GM04504 (cell line): Measurements from ENCODE around the gene TRAK1.

Source experiments
- DNase-seq: peaks from one replicate; pipeline ENCODE4 v3.0.0-alpha.2; 2012; ENCODE audit warnings: low read depth

Gene TRAK1

DNA sequence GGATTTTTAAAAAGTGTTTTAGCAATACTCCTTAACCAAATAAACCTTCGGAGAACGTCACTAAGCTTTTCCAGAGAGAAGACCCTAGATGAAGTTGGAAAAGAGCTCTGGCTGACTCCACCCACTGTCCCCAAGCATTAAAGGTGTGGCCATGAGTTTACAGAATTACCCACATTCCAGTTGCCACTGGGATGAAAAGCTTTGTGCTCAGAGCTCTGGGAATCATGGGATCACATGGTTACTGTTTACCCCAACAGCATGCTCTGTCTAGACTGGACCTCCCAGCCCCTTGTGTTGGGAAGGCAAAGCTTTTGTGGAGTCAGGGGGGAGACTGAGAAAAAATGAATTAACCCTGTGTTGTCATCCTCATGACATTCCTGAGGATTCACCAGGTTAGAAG, 119.6 kb downstream of the TRAK1 start:
- no peak for DNase-seq

DNA sequence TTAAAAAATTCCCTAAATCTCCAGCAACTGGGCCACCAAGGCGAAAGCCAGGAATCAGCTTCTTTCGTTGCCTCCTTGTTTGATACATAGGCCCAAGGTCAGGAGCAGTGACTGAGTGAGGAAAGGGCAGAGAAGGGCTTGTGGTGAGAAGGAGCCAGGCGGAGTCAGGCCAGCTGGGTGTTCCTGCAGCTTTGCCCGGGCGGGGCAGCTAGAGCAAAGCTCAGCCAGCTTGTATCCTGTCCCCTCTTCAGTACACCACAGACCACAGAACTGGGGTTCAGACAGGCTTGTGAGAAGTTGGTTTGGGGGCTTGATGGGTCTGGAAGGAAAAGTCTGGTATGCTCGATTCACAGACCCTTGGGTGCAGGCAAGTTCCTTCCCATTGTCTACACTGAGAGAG, 122.3 kb downstream of the TRAK1 start:
- DNase-seq, result no peak

DNA sequence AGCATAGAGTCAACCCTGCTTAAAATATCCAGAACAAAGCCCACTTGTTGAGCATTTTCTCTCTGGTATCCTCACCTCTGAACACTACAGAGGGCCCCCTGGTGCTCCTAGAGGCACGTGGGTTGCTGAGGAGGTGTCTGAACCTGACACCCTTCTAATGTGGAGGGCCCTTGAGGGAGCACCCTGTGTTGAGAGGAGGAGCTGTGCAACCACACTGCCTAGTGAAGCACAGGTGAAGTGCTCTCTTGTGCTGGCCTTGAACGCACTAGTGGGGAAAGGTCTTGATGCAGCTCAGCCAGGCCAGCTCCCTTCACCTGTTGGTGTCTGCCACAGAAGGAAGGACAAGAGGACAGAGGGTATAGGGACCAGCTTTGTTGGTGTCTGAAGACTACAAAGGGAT, 122.9 kb downstream of the TRAK1 start:
- no peak for DNase-seq

DNA sequence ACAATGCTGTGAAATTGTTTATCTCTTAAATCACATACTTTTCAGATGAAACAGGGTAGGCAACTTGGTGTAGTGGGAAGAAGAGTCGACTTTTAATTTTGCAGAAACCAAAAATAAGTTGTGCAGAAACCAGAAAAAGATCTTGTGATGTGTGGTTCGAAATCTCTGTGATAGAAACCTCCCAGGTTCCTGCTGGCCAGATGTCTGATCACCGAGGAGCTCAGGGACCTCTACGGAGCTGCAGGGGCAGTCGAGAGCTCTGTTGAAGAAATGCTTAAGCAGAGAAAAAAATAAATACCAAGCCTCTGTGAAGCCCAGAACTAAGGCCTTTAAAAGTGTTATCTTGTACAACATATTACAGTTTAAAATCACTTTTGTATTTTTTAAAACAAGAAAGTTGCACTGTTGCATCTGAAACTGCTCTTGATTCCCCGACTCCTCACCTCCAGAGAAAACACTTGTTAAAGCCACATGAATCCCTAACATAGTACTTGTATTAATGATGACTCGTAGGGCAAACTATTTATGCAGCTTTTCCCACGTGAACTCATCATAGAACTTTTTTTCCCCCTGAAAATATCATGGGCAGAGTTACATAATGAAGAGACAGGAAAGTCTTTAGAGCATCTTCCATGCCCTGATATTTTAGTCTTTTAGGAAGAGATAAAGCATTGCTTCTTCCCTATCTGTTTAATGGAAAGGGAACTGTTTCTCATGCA, 123.6 kb downstream of the TRAK1 start:
- DNase-seq, result peak; percentile 21

DNA sequence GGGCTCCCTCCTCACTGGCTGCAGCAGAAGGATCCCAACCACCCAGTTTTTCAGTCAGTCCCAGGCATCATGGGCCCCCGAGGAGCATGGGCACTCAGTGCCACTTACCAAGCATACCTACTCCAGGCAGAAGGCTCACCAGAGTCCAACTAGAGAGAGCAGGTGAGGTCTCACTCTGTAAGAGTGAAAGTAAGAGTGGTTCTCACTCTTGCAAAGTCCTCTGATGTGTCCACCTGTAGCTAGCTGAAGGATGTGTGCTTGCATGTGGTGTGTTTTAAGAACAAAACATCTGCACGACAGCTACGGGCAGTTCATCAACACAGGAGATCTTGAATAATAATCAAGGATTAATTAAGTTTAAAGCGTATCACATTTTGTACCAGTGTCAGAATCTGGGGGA, 125.1 kb downstream of the TRAK1 start:
- DNase-seq, result no peak

DNA sequence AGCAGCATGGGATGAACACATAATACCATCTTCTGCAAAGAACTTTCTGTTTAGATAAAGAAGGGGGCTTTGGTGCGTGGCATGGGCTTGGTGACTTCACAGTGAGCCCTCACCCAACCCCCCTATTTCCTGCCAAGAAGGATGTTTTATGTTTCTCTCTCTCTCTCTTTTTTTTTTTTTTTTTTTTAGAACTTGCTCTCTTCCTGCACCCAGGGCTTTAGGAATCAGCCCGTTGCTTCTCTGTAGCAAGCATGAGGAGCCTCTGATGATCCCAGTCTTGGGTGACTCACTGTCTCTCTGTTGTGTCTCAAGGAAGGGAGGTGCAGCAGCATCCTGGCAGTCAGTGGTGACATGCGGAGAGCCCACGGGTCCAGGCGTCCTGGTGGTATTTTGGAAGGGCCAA, 125.8 kb downstream of the TRAK1 start:
- peak; percentile 26 for DNase-seq

DNA sequence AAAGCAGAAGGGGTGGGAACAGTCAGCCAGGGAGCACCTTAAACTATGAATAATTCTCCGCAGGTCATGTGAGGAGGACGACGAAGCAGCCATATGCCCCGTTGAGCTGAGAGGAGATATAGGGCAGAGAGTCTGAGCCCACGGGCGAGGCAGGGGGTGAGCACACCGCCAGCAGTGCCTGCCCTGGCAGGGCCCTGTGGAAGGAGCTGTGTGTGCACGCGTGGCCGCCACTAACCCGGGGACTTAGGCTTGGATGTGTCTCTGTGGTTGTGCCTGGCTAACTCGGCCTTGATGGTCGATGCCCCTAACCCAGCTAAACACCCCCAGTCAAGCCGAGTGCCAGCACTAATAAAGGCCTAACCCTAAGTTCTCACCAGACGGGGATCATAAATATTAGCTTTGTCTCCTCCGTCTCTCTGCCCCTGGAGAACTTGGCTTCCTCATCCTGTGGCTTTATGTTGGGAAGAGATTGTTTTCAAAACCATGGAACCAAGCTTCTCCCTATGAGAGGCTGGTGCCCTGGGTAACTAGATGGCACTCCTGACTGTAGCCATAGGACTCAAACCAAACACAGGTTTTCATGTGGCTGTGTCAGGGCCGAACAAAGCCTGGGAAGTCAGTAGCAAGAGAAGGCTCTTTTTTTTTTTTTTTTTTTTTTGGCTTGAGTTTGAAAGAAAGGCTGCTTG, 129.4 kb downstream of the TRAK1 start:
- DNase-seq, result no peak

DNA sequence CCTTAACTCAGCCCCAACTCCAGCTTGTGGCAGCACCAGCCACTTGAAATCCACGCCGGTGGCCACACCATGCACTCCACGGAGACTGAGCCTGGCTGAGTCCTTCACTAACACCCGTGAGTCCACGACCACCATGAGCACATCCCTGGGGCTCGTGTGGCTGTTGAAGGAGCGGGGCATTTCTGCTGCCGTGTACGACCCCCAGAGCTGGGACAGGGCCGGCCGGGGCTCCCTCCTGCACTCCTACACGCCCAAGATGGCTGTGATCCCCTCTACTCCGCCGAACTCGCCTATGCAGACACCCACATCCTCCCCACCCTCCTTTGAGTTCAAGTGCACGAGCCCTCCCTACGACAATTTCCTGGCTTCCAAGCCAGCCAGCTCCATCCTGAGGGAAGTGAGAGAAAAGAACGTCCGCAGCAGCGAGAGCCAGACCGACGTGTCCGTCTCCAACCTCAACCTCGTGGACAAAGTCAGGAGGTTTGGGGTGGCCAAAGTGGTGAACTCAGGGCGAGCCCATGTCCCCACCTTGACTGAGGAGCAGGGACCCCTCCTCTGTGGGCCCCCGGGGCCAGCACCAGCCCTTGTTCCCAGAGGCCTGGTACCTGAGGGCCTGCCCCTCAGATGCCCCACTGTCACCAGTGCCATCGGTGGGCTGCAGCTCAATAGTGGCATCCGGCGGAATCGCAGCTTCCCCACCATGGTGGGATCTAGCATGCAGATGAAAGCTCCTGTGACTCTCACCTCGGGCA, 132.0 kb downstream of the TRAK1 start:
- DNase-seq, result no peak

DNA sequence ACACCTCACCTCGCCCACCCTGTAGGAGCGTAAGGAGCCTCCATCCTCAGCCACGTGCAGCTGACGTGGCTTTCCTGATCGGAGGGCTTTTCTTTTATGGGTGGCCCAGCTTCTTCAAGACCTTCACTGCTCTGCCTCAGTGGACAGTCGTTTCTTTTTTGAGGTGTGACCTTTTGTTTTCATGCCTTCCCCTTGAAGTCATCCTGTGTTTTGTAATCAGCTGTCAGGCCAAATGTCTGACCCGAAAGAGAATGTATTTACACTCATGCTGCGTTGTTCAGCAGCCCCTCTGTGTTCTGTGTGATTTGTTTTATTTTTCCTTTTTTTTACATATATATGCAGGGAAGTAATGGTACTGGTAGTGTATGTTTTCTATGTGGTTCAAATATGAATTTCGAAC, 133.0 kb downstream of the TRAK1 start:
- DNase-seq, result no peak

DNA sequence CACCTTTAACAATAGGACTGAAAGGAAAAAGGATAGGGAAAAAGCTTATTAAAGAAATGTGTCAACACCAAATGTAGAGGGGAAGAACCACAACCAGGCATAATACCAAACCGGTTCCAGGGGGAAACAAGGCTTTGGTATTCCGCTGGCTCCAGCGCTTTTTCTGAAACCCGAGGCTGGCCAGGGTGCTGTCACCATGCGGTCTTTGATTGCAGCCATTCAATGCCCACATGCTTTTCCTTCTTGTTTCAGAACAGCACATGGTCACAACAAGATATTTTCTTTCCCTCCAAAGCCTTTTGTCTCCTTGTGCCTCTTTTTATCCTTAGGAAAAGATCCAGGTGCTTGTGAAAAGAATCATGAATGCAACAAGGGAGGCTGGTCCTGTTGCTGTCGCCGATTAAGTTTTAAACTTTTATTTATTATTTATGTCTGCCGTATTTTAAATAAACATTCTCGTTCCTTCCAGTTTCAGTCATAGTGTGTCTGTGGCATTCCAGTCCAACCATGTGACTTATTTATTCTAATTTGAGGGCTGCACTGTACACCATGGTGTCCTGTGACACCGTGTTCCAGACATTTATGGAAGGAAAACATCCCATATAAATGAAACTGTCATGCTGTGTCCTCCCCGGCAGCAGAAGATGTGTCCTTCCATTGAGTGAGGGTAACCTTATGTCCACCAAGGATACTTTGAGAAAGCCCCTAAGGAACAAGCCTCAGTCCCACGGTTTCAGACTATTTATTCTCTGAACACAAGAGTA, 133.7 kb downstream of the TRAK1 start:
- no peak for DNase-seq

DNA sequence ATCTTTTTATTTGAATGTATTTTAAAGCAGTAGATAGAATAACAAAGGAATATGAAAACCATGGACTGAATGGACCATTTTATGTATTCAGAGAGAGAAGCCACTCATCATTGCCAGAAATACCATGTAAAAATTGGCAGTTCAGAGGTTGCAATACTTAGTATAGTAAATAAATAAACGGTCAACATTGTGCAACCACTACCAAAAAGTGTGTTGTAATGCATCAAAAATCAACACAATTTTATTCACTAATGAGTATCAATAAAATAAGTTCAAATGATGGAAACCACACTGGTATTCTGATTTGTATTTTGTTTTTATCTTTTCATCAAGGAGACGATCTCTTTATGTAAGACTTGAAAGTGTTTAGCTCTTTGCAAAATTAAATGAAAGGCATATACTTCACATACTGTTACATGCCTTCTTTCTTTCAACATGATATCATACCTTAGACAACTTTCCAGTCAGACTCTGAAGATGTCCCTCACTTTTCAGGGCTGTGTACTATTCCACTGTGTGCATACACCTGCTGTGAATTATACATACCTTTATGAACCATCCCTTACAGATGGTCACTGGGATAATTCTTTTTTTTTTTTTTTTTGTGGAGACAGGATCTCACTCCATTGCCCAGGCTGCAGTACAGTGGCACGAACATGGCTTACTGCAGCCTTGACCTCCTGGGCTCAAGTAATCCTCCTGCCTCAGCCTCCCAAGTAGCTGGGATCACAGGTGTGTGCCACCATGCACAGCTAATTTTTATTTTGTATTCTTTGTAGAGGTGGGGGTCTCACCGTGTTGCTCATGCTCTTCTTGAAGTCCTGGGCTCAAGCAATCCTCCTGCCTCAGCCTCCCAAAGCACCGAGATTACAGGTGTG, 134.6 kb downstream of the TRAK1 start:
- no peak for DNase-seq

DNA sequence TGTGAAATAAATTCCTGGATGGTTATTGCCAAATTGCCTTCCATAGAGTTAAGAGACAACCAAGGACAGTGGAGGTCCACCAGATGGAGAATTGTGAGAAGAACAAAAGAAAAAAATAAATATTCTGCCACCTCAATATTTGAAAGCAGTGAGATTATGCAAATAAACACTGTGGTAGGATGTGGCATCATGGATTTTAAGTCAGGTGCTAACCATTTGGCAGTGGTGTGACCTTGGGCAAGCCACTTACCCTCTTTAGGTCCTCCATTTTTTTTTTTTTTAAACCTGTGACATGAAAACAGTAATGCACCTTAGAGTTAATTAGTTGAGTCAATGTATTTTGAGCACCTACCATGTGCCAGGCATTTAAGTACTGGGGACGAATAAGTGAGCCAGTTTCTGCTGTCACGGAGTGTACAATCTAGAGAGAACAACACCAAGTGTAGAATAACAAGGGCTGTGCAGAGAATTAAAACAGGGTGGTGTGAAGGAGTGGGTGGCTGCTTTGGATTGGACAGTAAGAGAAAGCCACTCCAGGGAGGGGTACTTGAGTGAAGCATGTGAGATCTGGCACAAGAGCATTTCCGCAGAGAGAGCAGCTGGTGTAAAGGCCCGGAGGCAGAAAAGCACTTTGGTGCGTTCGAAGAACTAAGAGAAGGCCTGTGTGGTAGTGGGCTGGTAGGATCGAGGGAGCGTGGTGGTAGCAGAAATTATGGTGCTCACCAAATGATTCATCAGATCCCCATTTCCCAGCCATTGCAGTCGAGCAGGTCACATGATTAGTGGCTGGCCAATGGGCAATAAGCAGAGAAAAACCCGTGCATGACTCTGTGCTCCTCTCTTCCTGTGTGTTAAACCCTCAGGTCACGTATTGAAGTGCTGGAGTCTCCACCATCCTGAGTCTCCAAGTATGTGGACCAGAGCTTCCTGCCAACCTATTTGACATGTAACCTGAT, 135.6 kb downstream of the TRAK1 start:
- DNase-seq, result no peak

DNA sequence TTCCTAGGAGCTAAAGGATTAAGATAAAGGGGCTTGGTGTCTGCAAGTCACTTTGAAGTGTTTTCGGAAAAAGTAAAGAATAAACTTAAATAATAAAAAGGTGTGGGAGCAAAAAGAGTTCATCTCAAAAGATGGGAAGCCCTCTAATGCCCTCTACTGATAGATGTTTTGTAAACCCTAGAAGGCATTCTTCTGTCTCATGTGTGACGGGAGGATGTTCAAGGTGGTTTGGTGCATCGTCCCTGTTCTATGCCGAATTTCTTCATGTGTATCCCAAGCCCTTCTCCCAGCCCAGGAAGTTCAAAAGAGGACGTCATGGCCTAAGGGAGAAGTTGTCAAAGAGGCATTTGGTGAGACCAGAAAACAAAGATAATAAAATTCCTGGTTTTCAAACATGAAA, 137.6 kb downstream of the TRAK1 start:
- no peak for DNase-seq

DNA sequence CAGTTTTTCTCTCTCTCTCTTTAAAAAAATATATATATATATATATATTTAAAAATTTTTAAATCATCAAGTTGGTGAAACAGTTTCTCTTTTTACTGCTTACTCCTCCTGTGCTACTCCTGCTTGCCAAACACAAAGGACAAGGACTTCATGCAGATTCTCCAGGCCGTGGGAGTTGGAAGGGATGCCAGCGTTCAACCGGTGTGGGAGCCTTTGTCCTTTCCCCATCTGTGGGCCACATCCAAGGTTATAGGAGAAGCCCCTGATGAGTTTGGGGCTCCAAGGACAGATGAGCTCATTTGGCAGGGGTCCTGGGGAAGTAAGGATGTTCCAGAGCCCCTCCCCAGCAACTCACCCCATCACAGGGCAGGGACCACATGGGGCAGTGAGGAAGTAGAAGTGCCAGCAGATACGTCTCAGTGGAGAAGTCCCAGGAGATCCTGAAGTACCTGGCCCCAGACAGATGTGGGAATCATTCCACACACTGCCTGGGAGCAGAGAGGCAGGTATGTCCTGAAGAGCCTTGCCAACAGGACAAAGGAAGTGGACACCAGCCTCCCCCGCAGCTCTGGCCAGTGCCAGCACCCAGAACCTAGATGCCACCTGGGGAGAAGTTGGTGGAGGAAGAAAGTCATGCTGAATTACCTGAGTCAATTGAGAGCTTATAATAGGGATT, 138.2 kb downstream of the TRAK1 start:
- DNase-seq, result no peak

DNA sequence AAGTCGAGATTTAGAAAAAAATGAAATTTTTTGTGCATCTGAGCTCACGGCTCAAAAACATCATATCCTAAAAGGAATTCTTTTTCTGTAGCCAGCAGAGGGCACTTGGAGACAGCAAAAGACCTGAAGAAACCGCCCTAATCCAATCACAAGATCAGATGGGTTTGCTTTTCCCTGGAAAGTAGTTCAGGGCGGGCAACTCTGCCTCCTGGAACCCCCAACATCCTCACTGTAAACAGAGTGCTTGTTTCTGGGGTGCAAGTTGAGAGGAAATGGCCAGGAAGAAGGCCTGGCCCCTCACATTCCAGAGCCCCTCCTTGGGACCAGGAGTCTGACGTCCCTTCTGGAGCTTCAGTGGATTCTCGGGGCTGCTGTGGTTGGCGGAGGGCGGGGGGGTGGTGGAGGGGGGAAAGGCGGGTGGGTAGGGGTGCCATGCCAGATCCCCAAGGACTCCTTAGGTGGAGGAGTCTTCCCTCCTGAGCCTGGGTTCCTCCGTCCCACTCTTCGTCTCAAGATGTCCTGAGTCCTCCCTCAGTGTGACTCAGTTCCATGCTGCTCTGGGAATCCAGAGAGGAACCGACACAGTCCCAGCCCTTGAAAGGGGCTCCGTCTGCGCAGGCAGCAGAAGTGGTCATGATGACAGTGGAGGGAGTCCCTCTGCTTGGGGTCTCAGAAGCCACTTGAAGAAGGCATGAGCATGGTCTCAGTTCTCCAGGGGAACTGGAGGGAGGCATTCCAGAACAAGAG, 139.0 kb downstream of the TRAK1 start:
- peak; percentile 18 for DNase-seq

DNA sequence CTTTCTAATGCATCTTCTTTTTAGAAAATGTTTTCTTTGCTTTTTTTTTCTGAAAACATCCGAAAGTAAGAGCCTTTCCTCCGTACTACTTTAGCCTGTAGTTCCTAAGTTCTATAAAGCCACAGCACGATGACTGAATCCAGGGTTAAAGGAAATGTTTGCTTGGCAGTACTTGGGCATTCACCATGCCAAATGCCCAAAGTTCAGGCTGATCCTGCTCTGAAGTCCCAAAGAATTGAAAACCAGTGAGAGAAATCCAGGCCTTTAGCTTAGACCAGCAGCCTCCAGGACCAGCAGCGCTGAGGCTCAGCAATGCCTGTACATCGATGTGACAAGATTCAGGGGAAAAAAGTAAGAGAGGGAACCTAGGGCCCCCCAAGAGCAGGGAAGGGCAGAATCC, 139.7 kb downstream of the TRAK1 start:
- DNase-seq, result no peak

DNA sequence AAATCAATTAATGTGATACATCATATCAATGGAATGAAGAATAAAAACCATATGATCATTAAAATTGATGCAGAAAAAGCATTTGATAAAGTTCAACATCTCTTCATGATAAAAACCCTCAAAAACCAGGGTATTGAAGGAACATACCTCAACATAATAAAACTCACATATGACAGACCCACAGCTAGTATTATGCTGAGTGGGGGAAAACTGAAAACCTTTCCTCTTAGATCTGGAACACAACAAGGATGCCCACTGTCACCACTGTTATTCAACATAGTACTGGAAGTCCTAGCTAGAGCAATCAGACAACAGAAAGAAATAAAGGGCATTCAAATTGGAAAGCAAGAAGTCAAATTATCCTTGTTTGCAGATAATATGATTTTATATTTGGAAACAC, 144.4 kb downstream of the TRAK1 start:
- DNase-seq, result no peak

DNA sequence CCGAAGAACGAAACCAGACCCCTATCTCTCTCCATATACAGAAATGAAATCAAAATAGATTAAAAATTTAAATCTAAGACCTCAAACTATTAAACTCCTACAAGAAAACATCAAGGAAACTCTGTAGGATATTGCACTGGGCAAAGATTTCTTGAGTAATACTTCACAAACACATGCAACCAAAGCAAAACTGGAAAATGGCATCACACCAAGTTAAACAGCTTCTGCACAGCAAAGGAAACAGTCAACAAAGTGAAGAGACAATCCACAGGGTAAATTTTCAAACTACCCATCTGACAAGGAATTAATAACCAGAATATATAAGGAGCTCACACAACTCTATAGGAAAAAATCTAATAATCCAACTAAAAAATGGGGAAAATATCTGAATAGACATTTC, 145.5 kb downstream of the TRAK1 start:
- no peak for DNase-seq

DNA sequence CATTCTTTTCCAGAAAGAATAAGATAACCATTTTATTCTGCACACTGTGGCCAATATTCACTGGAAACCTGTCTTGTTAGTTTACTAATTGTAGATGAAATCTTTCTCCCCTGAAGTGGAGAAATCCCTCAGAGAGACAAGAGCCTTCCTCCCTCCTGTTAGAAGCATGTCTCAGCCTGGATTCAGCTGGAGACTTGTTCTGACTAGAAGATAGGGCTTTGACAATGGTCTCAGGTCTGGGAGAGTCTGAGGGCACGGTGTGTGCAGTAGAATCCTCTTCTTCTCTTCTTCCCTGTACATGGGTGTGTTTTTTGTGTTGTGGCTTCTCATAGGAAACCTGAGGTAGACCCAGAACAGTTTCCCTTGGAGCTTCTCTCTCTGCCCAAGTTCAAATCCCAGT, 154.9 kb downstream of the TRAK1 start:
- no peak for DNase-seq
